WTC11 (cell line): ENCODE results near the gene SLC16A10. TPM values are rescaled to one million over a fixed set of nuclear protein-coding genes. Genes with fewer than 3 reads are reported as not detected.
"Not testable (repeated sequence)": the region's sequence is repeated elsewhere in the genome, so short reads cannot be mapped to it uniquely, and the experiment has no call there.

ENCODE experiments used
- ATAC-seq: fragments of 200-7000 bp; cut with Tn5 transposase; 2 replicates; pipeline ENCODE4 v1.10.0; 2021; ENCODE audit warnings: mild to moderate bottlenecking, moderate library complexity
- CTCF ChIA-PET: fragments of 300-600 bp; sonication (Branson Sonifier 250); formaldehyde crosslinking; loops from one replicate; lab custom pipeline; 2021; ENCODE audit warnings: antibody characterized with exemption; lab: Charles Lee
- POLR2A ChIA-PET: fragments of 350-600 bp; sonication (Branson Sonifier 250); formaldehyde crosslinking; loops from one replicate; lab custom pipeline; 2021; ENCODE audit warnings: antibody characterized with exemption; lab: Charles Lee
- DNase-seq: peaks from one replicate; pipeline ENCODE4 v3.0.0; 2021; ENCODE audit warnings: low spot score
- H3K27ac Mint-ChIP-seq: 2 replicates; pipeline ENCODE4 v1.8.0; 2021; ENCODE audit warnings: mixed read lengths
- H3K27me3 Mint-ChIP-seq: 2 replicates; pipeline ENCODE4 v1.8.0; 2021; ENCODE audit warnings: low read depth, mild to moderate bottlenecking, moderate library complexity, mixed read lengths
- H3K36me3 Mint-ChIP-seq: 2 replicates; pipeline ENCODE4 v1.8.0; 2021; ENCODE audit warnings: mixed read lengths
- H3K4me1 Mint-ChIP-seq: 2 replicates; pipeline ENCODE4 v1.8.0; 2022; ENCODE audit warnings: mixed read lengths
- H3K4me3 Mint-ChIP-seq: 2 replicates; pipeline ENCODE4 v1.8.0; 2021; ENCODE audit warnings: mild to moderate bottlenecking, moderate library complexity, mixed read lengths
- H3K9me3 Mint-ChIP-seq: 2 replicates; pipeline ENCODE4 v1.8.0; 2021; ENCODE audit warnings: mixed read lengths
- ATF1 ChIP-seq: sonication (generic); formaldehyde crosslinking; IDR thresholded peaks from 2 replicates; pipeline ENCODE4 v1.8.1; 2023; ENCODE audit warnings: mild to moderate bottlenecking, moderate library complexity, missing genetic modification reagents
- ELF4 ChIP-seq: sonication (generic); formaldehyde crosslinking; IDR thresholded peaks from 2 replicates; pipeline ENCODE4 v1.8.1; 2022; ENCODE audit warnings: low read depth, mild to moderate bottlenecking, moderate library complexity, missing genetic modification reagents
- FOXJ3 ChIP-seq: sonication (generic); formaldehyde crosslinking; IDR thresholded peaks from 2 replicates; pipeline ENCODE4 v1.9.0; 2021; ENCODE audit warnings: missing genetic modification reagents, mild to moderate bottlenecking, borderline replicate concordance
- NFYB ChIP-seq: sonication (generic); formaldehyde crosslinking; conservative IDR thresholded peaks from 2 replicates; pipeline ENCODE4 v1.8.0; 2022; ENCODE audit warnings: low read depth, missing genetic modification reagents
- NR3C1 ChIP-seq: sonication (generic); formaldehyde crosslinking; conservative IDR thresholded peaks from 2 replicates; pipeline ENCODE4 v1.8.1; 2023; ENCODE audit warnings: low read depth, mild to moderate bottlenecking, missing genetic modification reagents
- PRDM15 ChIP-seq: sonication (generic); formaldehyde crosslinking; IDR thresholded peaks from 2 replicates; pipeline ENCODE4 v1.8.0; 2022; ENCODE audit warnings: missing genetic modification reagents
- SMAD4 ChIP-seq: sonication (generic); formaldehyde crosslinking; IDR thresholded peaks from 2 replicates; pipeline ENCODE4 v1.8.0; 2022; ENCODE audit warnings: mild to moderate bottlenecking, missing genetic modification reagents
- SP1 ChIP-seq: sonication (generic); formaldehyde crosslinking; conservative IDR thresholded peaks from 2 replicates; pipeline ENCODE4 v1.8.1; 2022; ENCODE audit warnings: missing genetic modification reagents
- ZMAT4 ChIP-seq: fragments of 250-450 bp; sonication (Bioruptor Pico); IDR thresholded peaks from 2 replicates; pipeline ENCODE4 v1.9.0; 2021; ENCODE audit warnings: mild to moderate bottlenecking
- ZNF263 ChIP-seq: sonication (generic); formaldehyde crosslinking; IDR thresholded peaks from 2 replicates; pipeline ENCODE4 v1.8.1; 2022; ENCODE audit warnings: low read depth, mild to moderate bottlenecking, moderate library complexity, missing genetic modification reagents
- ZNF281 ChIP-seq: sonication (generic); formaldehyde crosslinking; IDR thresholded peaks from 2 replicates; pipeline ENCODE4 v1.8.0; 2023; ENCODE audit warnings: mild to moderate bottlenecking, missing genetic modification reagents
- total RNA-seq: library from RNA; stranded (reverse); gene quantifications from 3 replicates; pipeline ENCODE4 v1.2.3, GENCODE V29; 2021
- TF ChIP-seq, protein P1 (sequence below): sonication (generic); formaldehyde crosslinking; IDR thresholded peaks from 2 replicates; pipeline ENCODE4 v1.8.1; 2022; ENCODE audit warnings: low read depth, mild to moderate bottlenecking, moderate library complexity, missing genetic modification reagents, borderline replicate concordance
- TF ChIP-seq, protein P2 (sequence below): fragments of 250-450 bp; sonication (Bioruptor Pico); IDR thresholded peaks from 2 replicates; pipeline ENCODE4 v1.9.0; 2021; ENCODE audit warnings: mild to moderate bottlenecking, borderline replicate concordance

SLC16A10 gene
- total RNA-seq, 1 experiment from 2014 or later: 18.4 TPM

GRCh38 chr6:111200350-111201243 is 113.3 kb downstream of the SLC16A10 start:
- Mint-ChIP-seq H3K27ac (no peak overlapping the region), H3K9me3 (peaks cover 9% of the 10 kb centered on the region; the same call in 1 of the 2 replicates), H3K4me3 (no peak overlapping the region), H3K4me1 (0 out of 2 replicates have a peak, but pooled peaks cover 3% of the 10 kb centered on the region), H3K27me3 (no peaks in the 10 kb centered on the region), H3K36me3 (no peaks in the 10 kb centered on the region; the same call in 1 of the 2 replicates)
- no peak for ATAC-seq
- ChIA-PET POLR2A (no interaction called here), CTCF (interaction anchor here (1.0 to 1.8 kb wide), 2 partner anchors 8 to 10 kb away, joined by 3 to 6 read pairs; no protein-coding TSS in a partner anchor)
- DNase-seq: no peak
- TF ChIP-seq PRDM15 (CRISPR knock-in tag): no peak
- TF ChIP-seq, protein P1, sequence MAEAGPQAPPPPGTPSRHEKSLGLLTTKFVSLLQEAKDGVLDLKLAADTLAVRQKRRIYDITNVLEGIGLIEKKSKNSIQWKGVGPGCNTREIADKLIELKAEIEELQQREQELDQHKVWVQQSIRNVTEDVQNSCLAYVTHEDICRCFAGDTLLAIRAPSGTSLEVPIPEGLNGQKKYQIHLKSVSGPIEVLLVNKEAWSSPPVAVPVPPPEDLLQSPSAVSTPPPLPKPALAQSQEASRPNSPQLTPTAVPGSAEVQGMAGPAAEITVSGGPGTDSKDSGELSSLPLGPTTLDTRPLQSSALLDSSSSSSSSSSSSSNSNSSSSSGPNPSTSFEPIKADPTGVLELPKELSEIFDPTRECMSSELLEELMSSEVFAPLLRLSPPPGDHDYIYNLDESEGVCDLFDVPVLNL: no peak

DNA sequence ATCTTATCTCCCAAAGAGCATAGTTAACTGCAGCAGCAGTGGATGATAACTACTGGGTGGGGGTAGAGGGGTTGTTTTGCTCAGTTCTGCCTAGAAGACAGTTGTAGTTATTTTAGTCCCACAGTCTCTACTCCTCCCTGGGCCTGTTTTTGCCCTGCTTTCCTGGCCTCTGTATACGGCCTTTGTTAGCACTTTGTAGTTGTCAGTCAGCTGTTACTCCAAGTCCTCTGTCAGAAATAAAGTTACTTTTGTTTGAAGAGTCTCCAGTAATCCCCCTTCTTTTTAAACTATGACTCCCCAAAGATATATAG is 113.9 kb downstream of the SLC16A10 start:
- ChIA-PET CTCF (interaction anchor here (1.8 kb wide), 1 partner anchor 9 kb away, joined by 6 read pairs; no protein-coding TSS in a partner anchor), POLR2A (no interaction called here)
- H3K27ac Mint-ChIP-seq: no peak overlapping the region
- no peaks in the 10 kb centered on the region for H3K27me3 Mint-ChIP-seq
- H3K4me3 Mint-ChIP-seq: no peak overlapping the region
- no peaks in the 10 kb centered on the region; the same call in 1 of the 2 replicates for H3K36me3 Mint-ChIP-seq
- peaks cover 9% of the 10 kb centered on the region; the same call in 1 of the 2 replicates for H3K9me3 Mint-ChIP-seq
- ATAC-seq (no peak), DNase-seq (no peak)
- H3K4me1 Mint-ChIP-seq: 0 out of 2 replicates have a peak, but pooled peaks cover 3% of the 10 kb centered on the region
- TF ChIP-seq, protein P2, sequence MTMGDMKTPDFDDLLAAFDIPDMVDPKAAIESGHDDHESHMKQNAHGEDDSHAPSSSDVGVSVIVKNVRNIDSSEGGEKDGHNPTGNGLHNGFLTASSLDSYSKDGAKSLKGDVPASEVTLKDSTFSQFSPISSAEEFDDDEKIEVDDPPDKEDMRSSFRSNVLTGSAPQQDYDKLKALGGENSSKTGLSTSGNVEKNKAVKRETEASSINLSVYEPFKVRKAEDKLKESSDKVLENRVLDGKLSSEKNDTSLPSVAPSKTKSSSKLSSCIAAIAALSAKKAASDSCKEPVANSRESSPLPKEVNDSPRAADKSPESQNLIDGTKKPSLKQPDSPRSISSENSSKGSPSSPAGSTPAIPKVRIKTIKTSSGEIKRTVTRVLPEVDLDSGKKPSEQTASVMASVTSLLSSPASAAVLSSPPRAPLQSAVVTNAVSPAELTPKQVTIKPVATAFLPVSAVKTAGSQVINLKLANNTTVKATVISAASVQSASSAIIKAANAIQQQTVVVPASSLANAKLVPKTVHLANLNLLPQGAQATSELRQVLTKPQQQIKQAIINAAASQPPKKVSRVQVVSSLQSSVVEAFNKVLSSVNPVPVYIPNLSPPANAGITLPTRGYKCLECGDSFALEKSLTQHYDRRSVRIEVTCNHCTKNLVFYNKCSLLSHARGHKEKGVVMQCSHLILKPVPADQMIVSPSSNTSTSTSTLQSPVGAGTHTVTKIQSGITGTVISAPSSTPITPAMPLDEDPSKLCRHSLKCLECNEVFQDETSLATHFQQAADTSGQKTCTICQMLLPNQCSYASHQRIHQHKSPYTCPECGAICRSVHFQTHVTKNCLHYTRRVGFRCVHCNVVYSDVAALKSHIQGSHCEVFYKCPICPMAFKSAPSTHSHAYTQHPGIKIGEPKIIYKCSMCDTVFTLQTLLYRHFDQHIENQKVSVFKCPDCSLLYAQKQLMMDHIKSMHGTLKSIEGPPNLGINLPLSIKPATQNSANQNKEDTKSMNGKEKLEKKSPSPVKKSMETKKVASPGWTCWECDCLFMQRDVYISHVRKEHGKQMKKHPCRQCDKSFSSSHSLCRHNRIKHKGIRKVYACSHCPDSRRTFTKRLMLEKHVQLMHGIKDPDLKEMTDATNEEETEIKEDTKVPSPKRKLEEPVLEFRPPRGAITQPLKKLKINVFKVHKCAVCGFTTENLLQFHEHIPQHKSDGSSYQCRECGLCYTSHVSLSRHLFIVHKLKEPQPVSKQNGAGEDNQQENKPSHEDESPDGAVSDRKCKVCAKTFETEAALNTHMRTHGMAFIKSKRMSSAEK (CRISPR knock-in tag): no peak
- no peak for TF ChIP-seq NFYB (CRISPR knock-in tag)
- TF ChIP-seq SP1 (CRISPR knock-in tag): no peak

GRCh38 chr6:111201764-111202163 is 114.5 kb downstream of the SLC16A10 start:
- CTCF ChIA-PET: interaction anchor here (1.0 to 1.8 kb wide), 2 partner anchors 9 kb away, joined by 4 to 6 read pairs; no protein-coding TSS in a partner anchor
- Mint-ChIP-seq H3K27ac (no peak overlapping the region), H3K9me3 (peaks cover 9% of the 10 kb centered on the region; the same call in 1 of the 2 replicates), H3K4me3 (no peak overlapping the region), H3K36me3 (no peaks in the 10 kb centered on the region; the same call in 1 of the 2 replicates), H3K27me3 (no peaks in the 10 kb centered on the region), H3K4me1 (0 out of 2 replicates have a peak, but pooled peaks cover 3% of the 10 kb centered on the region)
- POLR2A ChIA-PET: no interaction called here
- DNase-seq (no peak), ATAC-seq (no peak)
- TF ChIP-seq ELF4 (CRISPR knock-in tag): no peak
- no peak for TF ChIP-seq ZMAT4 (CRISPR knock-in tag)
- no peak for TF ChIP-seq ATF1 (CRISPR knock-in tag)
- no peak for TF ChIP-seq FOXJ3 (CRISPR knock-in tag)
- TF ChIP-seq ZNF263 (CRISPR knock-in tag): no peak
- no peak for TF ChIP-seq ZNF281 (CRISPR knock-in tag)
- no peak for TF ChIP-seq NR3C1 (CRISPR knock-in tag)
- TF ChIP-seq SMAD4 (CRISPR knock-in tag): no peak

GRCh38 chr6:111203539-111203938 is 116.2 kb downstream of the SLC16A10 start:
- H3K36me3 Mint-ChIP-seq: not testable (repeated sequence)

More at GRCh38 chr6:111203539-111203938, 116.2 kb downstream of the SLC16A10 start:
- H3K4me1 Mint-ChIP-seq, POLR2A ChIA-PET, DNase-seq, H3K27ac Mint-ChIP-seq, H3K9me3 Mint-ChIP-seq, H3K4me3 Mint-ChIP-seq, CTCF ChIA-PET, ATAC-seq, H3K27me3 Mint-ChIP-seq: not testable (repeated sequence)
